Measurements from ENCODE around the gene GFOD1.

Gene GFOD1

GRCh38 chr6:13484138-13484708 lies 3.2 kb downstream of the GFOD1 start:
- no peak overlapping the region for H3K27ac ChIP-seq
- TF ChIP-seq Cebpa-rat (IDR thresholded peaks at IDR 0.05): no peak
- H3K4me2 ChIP-seq: peak overlapping the region; percentile 93 to 99 (median 97)
- no peaks in the 10 kb centered on the region for H3K9me3 ChIP-seq (replicated peaks in 1 of 11)
- H3K4me1 ChIP-seq: peaks cover 32 to 49% (median 35%) of the 10 kb centered on the region in 10 experiments
- peaks cover 0 to 38% (median 0%) of the 10 kb centered on the region in 11 experiments; a peak in 9 of 22 replicates for H4K20me1 ChIP-seq
- peaks cover 0 to 4% (median 0%) of the 10 kb centered on the region in 11 experiments; a peak in 1 of 22 replicates for H3K27me3 ChIP-seq
- H3K4me3 ChIP-seq: 0 out of 20 replicates have a peak overlapping the region, but pooled peaks of 1 of the 10 experiments have one; percentile 80
- H3K9ac ChIP-seq: no peak overlapping the region; a peak in 2 of 22 replicates
- peaks cover 0 to 18% (median 4%) of the 10 kb centered on the region in 11 experiments; a peak in 5 of 22 replicates for H3K36me3 ChIP-seq

- TF ChIP-seq Cebpa-rat (IDR thresholded peaks at IDR 0.05): no peak
- Histone ChIP-seq H3K27me3 (no peaks in the 10 kb centered on the region), H3K27ac (no peak overlapping the region), H3K4me2 (no peak overlapping the region), H4K20me1 (peaks cover 0 to 50% (median 0%) of the 10 kb centered on the region in 11 experiments; a peak in 8 of 22 replicates), H3K4me3 (no peak overlapping the region), H3K4me1 (peaks cover 23 to 43% (median 34%) of the 10 kb centered on the region in 10 experiments), H3K36me3 (peaks cover 0 to 31% (median 14%) of the 10 kb centered on the region in 11 experiments; a peak in 11 of 22 replicates), H3K9ac (no peak overlapping the region), H3K9me3 (replicated peaks in 1 of 11) (peaks cover 0 to 12% (median 4%) of the 10 kb centered on the region in 11 experiments; a peak in 16 of 22 replicates)
Observed at GRCh38 chr6:13480631-13481501, 6.5 kb downstream of the GFOD1 start.

GRCh38 chr6:13479971-13480434 lies 7.4 kb downstream of the GFOD1 start:
- Histone ChIP-seq H3K36me3 (peaks cover 0 to 31% (median 16%) of the 10 kb centered on the region in 11 experiments; a peak in 11 of 22 replicates), H3K4me1 (peaks cover 15 to 36% (median 26%) of the 10 kb centered on the region in 10 experiments), H4K20me1 (peaks cover 0 to 46% (median 0%) of the 10 kb centered on the region in 11 experiments; a peak in 8 of 22 replicates), H3K27ac (no peak overlapping the region), H3K27me3 (no peaks in the 10 kb centered on the region), H3K9ac (no peak overlapping the region), H3K4me2 (0 out of 22 replicates have a peak overlapping the region, but pooled peaks of 1 of the 11 experiments have one; percentile 4), H3K4me3 (no peak overlapping the region), H3K9me3 (replicated peaks in 1 of 11) (peaks cover 0 to 16% (median 8%) of the 10 kb centered on the region in 11 experiments; a peak in 16 of 22 replicates)
- TF ChIP-seq Cebpa-rat (IDR thresholded peaks at IDR 0.05): no peak

- Histone ChIP-seq H4K20me1 (peaks cover 0 to 46% (median 0%) of the 10 kb centered on the region in 11 experiments; a peak in 8 of 22 replicates), H3K4me2 (0 out of 22 replicates have a peak overlapping the region, but pooled peaks of 2 of the 11 experiments have one; percentile 4 to 51), H3K9me3 (replicated peaks in 1 of 11) (peaks cover 0 to 16% (median 9%) of the 10 kb centered on the region in 11 experiments; a peak in 16 of 22 replicates), H3K4me1 (peaks cover 8 to 36% (median 25%) of the 10 kb centered on the region in 10 experiments), H3K27me3 (no peaks in the 10 kb centered on the region), H3K36me3 (peaks cover 0 to 31% (median 16%) of the 10 kb centered on the region in 11 experiments; a peak in 11 of 22 replicates), H3K9ac (no peak overlapping the region), H3K4me3 (no peak overlapping the region), H3K27ac (no peak overlapping the region)
- no peak for TF ChIP-seq Cebpa-rat (IDR thresholded peaks at IDR 0.05)
Observed at GRCh38 chr6:13479206-13479800, 8.1 kb downstream of the GFOD1 start.

GRCh38 chr6:13478525-13478966 lies 8.9 kb downstream of the GFOD1 start:
- Histone ChIP-seq H3K9ac (no peak overlapping the region), H3K36me3 (peaks cover 0 to 33% (median 16%) of the 10 kb centered on the region in 11 experiments; a peak in 12 of 22 replicates), H3K27ac (no peak overlapping the region), H3K4me3 (no peak overlapping the region), H3K4me2 (peak overlapping the region in 4 of 11 experiments; percentile 3 to 33 (median 20); a peak in 4 of 22 replicates), H3K9me3 (replicated peaks in 1 of 11) (peaks cover 0 to 21% (median 9%) of the 10 kb centered on the region in 11 experiments; a peak in 16 of 22 replicates), H3K27me3 (no peaks in the 10 kb centered on the region), H3K4me1 (peaks cover under 1 to 32% (median 17%) of the 10 kb centered on the region in 10 experiments; a peak in 18 of 20 replicates), H4K20me1 (peaks cover 0 to 39% (median 0%) of the 10 kb centered on the region in 11 experiments; a peak in 8 of 22 replicates)
- TF ChIP-seq Cebpa-rat (IDR thresholded peaks at IDR 0.05): no peak

GRCh38 chr6:13474787-13475186 lies 12.6 kb downstream of the GFOD1 start:
- Histone ChIP-seq H3K27ac (no peak overlapping the region), H3K4me2 (peak overlapping the region in 10 of 11 experiments; percentile 2 to 67 (median 13); a peak in 9 of 22 replicates)

GRCh38 chr6:13474360-13474759 lies 13.0 kb downstream of the GFOD1 start:
- Histone ChIP-seq H3K4me1 (peaks cover 17 to 48% (median 42%) of the 10 kb centered on the region in 10 experiments), H3K27ac (no peak overlapping the region), H3K36me3 (peaks cover 0 to 28% (median 11%) of the 10 kb centered on the region in 11 experiments; a peak in 12 of 22 replicates)

More at GRCh38 chr6:13474787-13475186, 12.6 kb downstream of the GFOD1 start:
- peaks cover 0 to 29% (median 0%) of the 10 kb centered on the region in 11 experiments; a peak in 6 of 22 replicates for H4K20me1 ChIP-seq
- H3K9ac ChIP-seq: no peak overlapping the region
- peaks cover 0 to 30% (median 11%) of the 10 kb centered on the region in 11 experiments; a peak in 12 of 22 replicates for H3K36me3 ChIP-seq
- no peak overlapping the region for H3K4me3 ChIP-seq
- TF ChIP-seq Cebpa-rat (IDR thresholded peaks at IDR 0.05): no peak
- H3K27me3 ChIP-seq: no peaks in the 10 kb centered on the region
- H3K9me3 ChIP-seq (replicated peaks in 1 of 11): peaks cover 0 to 34% (median 18%) of the 10 kb centered on the region in 11 experiments; a peak in 17 of 22 replicates
- peaks cover 17 to 45% (median 41%) of the 10 kb centered on the region in 10 experiments for H3K4me1 ChIP-seq

GRCh38 chr6:13473768-13474165 lies 13.6 kb downstream of the GFOD1 start:
- H4K20me1 ChIP-seq: peaks cover 0 to 24% (median 0%) of the 10 kb centered on the region in 11 experiments; a peak in 4 of 22 replicates
- H3K4me3 ChIP-seq: no peak overlapping the region
- no peak overlapping the region; a peak in 1 of 22 replicates for H3K4me2 ChIP-seq
- H3K36me3 ChIP-seq: peaks cover 0 to 28% (median 13%) of the 10 kb centered on the region in 11 experiments; a peak in 13 of 22 replicates
- no peak overlapping the region for H3K27ac ChIP-seq
- no peak for TF ChIP-seq Cebpa-rat (IDR thresholded peaks at IDR 0.05)
- no peak overlapping the region for H3K9ac ChIP-seq
- H3K4me1 ChIP-seq: peaks cover 17 to 53% (median 41%) of the 10 kb centered on the region in 10 experiments
- H3K9me3 ChIP-seq (replicated peaks in 1 of 11): peaks cover 0 to 34% (median 18%) of the 10 kb centered on the region in 11 experiments; a peak in 18 of 22 replicates
- no peaks in the 10 kb centered on the region for H3K27me3 ChIP-seq

More at GRCh38 chr6:13474360-13474759, 13.0 kb downstream of the GFOD1 start:
- no peak for TF ChIP-seq Cebpa-rat (IDR thresholded peaks at IDR 0.05)
- H3K9ac ChIP-seq: no peak overlapping the region
- H3K4me3 ChIP-seq: no peak overlapping the region
- H4K20me1 ChIP-seq: peaks cover 0 to 29% (median 0%) of the 10 kb centered on the region in 11 experiments; a peak in 5 of 22 replicates
- peak overlapping the region in 10 of 11 experiments; percentile 2 to 67 (median 13); a peak in 9 of 22 replicates for H3K4me2 ChIP-seq
- no peaks in the 10 kb centered on the region for H3K27me3 ChIP-seq
- H3K9me3 ChIP-seq (replicated peaks in 1 of 11): peaks cover 0 to 34% (median 18%) of the 10 kb centered on the region in 11 experiments; a peak in 17 of 22 replicates
